Large intestine (tissue), 3 donors: ENCODE data around the gene SIGLEC12. TPM values are rescaled to one million over a fixed set of nuclear protein-coding genes. Genes with fewer than 3 reads are reported as not detected.
"Not testable (repeated sequence)": the region's sequence is repeated elsewhere in the genome, so short reads cannot be mapped to it uniquely, and the experiment has no call there.

ENCODE experiments used
- DNase-seq, 2 donors: peaks; one replicate each; pipeline versions ENCODE4 v3.0.0 to v3.0.0-alpha.2; 2013
- H3K27ac ChIP-seq: one replicate; pipeline ENCODE4 v1.5.1; 2013; ENCODE audit warnings: low read length
- H3K27me3 ChIP-seq: 2 replicates; pipeline ENCODE4 v1.6.1; 2013; ENCODE audit warnings: low read length; ENCODE audit not compliant: control insufficient read depth, insufficient read depth
- H3K36me3 ChIP-seq: 2 replicates; pipeline ENCODE4 v1.6.1; 2013; ENCODE audit warnings: low read length; ENCODE audit not compliant: control insufficient read depth, insufficient read depth
- H3K4me1 ChIP-seq: one replicate; pipeline ENCODE4 v1.6.1; 2013; ENCODE audit warnings: low read length; ENCODE audit not compliant: control insufficient read depth, insufficient read depth
- H3K4me3 ChIP-seq: one replicate; pipeline ENCODE4 v1.5.1; 2013; ENCODE audit warnings: low read length
- H3K9me3 ChIP-seq: one replicate; pipeline ENCODE4 v1.6.1; 2013; ENCODE audit warnings: mild to moderate bottlenecking, low read depth, low read length, moderate library complexity; ENCODE audit not compliant: control insufficient read depth
- WGBS: methylation state at CpG from one replicate; pipeline ENCODE4 v1.1.5; 2013; ENCODE audit warnings: low lambda C conversion rate; ENCODE audit not compliant: insufficient coverage; 5-methylcytosine and 5-hydroxymethylcytosine counted together
- polyA plus RNA-seq: library from polyadenylated mRNA; unstranded; fragments of 120-200 nt; gene quantifications from one replicate; pipeline ENCODE4 v1.2.1, GENCODE V29; 2013

SIGLEC12 gene
- polyA plus RNA-seq, 1 donor, result 5.1 TPM

DNA sequence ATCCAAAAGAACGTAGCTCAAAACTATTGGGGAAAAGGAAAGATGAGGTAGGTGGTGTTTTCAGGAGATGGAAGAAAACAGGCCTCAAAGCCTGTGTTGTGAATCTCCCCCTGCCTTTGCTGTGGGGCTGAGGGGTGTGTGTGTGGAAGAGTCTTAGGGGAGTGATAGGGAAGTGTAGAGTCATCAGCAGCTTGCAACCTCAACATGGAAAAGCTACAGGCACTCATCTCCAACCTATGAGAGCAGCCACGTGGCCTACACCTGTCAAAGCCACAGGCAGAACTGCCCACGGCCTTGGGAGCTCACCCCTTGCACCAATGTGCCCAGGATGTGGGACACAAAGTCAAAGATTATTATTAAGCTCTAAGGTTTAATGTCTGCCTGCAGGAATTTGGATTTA lies 4.3 kb upstream of the SIGLEC12 start:
- no CpG with 5 or more reads among the region's 3 CpGs for WGBS

DNA sequence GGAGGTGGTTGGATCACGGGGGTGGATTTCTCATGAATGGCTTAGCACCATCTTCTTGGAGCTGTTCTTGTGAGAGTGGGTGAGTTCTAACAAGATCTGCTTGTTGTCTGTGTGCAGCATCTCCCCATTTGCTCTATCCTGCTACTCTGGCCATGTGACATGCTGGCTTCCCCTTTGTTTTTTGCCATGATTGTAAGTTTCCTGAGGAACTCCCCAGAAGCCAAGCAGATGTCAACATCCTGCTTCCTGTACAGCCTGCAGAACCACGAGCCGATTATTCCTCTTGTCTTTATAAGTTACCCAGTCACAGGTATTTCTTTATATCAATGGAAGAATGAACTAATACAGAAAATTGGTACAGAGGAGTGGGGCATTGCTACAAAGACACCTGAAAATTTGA lies 2.3 kb upstream of the SIGLEC12 start:
- H3K9me3 ChIP-seq, result no peaks in the 10 kb centered on the region
- no peak for DNase-seq
- H3K4me3 ChIP-seq, result no peak overlapping the region
- WGBS, result 50% methylated on average over 2 of the region's 3 CpGs
- no peak overlapping the region for H3K27ac ChIP-seq
- no peaks in the 10 kb centered on the region for H3K27me3 ChIP-seq
- peaks cover 11% of the 10 kb centered on the region for H3K4me1 ChIP-seq
- H3K36me3 ChIP-seq, result no peaks in the 10 kb centered on the region

More for the DNA sequence above, 4.3 kb upstream of the SIGLEC12 start:
- Histone ChIP-seq H3K4me1 (peaks cover 11% of the 10 kb centered on the region), H3K9me3 (no peaks in the 10 kb centered on the region), H3K4me3 (no peak overlapping the region), H3K27me3 (no peaks in the 10 kb centered on the region), H3K36me3 (no peaks in the 10 kb centered on the region), H3K27ac (no peak overlapping the region)
- DNase-seq, result no peak

DNA sequence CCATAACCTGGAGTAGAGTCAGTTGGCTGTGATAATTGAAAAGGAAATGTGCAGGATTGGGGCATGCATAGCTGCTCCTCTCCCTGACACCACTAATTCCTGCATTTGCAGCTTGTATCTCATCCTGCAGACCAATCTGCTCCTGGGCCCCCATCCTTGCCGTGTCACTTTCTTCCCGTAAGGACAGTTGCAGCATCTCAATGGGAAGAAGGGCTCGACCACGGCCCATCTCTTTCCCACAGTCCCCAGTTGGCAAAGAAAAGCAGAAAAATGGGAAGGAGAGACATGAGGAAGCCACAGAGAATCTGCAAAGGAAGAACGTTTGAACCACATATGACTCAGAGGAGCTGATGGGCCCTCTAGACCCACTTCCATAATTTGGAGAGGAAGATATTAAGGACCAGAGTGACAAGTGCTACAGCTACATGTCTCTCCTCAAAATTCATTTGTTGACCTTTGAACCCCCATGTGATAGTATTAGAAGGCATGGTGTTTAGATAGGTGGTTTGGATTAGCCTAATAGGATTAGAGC lies 1.8 kb upstream of the SIGLEC12 start:
- WGBS, result 80% methylated on average over 1 of the region's 5 CpGs
- no peak overlapping the region for H3K27ac ChIP-seq
- H3K4me3 ChIP-seq, result no peak overlapping the region
- H3K27me3 ChIP-seq, result no peaks in the 10 kb centered on the region
- DNase-seq, result no peak
- H3K4me1 ChIP-seq, result peaks cover 11% of the 10 kb centered on the region
- no peaks in the 10 kb centered on the region for H3K36me3 ChIP-seq
- H3K9me3 ChIP-seq, result no peaks in the 10 kb centered on the region

DNA sequence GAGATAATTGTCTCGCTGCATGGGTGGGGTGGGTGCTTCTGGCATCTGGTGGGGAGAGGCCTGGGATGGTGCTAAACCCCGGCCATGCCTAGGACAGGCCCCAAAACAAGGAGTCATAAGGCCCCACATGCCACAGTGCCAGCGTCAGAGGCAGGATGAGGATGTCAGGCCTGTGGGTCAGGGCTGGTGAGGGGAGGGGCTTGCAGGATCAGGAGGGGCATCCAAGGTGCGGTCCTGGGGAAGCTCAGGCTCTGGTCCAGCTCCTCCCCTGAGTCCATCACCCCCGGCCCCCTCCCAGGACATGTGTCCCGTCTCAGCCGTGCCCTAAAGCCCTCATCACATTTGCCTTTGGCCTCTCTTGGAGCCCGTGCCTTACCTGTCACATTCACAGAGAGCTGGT lies 669 bp downstream of the SIGLEC12 start:
- DNase-seq, H3K9me3 ChIP-seq, H3K27me3 ChIP-seq, H3K4me1 ChIP-seq, H3K27ac ChIP-seq, H3K4me3 ChIP-seq, H3K36me3 ChIP-seq: not testable (repeated sequence)
- no CpG with 5 or more reads among the region's 8 CpGs for WGBS

DNA sequence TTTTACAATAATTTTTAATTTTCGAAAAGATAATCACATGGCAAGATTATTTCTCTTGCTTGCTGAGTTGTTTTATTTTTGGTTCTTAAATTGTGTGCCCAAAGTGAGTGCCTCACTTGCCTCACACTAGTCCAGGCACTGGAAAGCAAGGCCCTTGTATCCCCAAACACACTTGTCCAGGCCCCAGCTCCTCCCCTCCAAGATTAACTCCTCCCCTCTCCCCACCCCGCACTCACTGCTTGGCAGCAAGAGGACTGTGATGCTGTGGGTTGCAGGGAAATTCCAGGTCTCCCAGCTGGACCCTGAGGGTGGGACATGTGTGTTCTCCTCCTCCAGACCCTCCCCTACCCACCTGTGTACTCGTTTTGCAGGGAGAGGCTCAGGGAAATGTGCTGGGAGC lies 3.9 kb downstream of the SIGLEC12 start:
- H3K9me3 ChIP-seq, result no peaks in the 10 kb centered on the region
- H3K4me1 ChIP-seq, result no peaks in the 10 kb centered on the region
- no peak overlapping the region for H3K27ac ChIP-seq
- DNase-seq, result no peak
- no peaks in the 10 kb centered on the region for H3K27me3 ChIP-seq
- H3K36me3 ChIP-seq, result no peaks in the 10 kb centered on the region
- WGBS, result 75% methylated on average over 1 of the region's 3 CpGs
- H3K4me3 ChIP-seq, result no peak overlapping the region

DNA sequence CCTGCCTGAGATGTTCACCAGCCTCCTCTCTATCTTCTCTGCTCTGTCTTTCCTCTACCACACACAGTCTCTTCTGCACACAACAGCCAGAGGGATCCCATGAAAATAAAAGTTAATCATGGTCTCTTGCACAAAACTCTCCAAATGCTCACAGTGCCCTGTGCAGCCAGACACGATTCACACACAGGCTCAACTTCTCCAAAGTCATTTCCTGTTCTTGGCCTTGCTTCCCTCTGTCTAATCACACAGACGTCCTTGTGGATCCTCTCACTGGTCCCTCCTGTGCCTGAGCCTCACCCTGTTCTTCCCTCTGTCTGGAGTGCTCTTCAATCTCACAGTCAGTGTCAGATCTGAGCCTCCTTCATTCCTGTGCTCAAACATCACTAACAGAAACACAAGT lies 7.8 kb downstream of the SIGLEC12 start:
- 20% methylated on average over 1 of the region's 2 CpGs for WGBS
- H3K27ac ChIP-seq, result no peak overlapping the region
- no peak overlapping the region for H3K4me3 ChIP-seq
- H3K36me3 ChIP-seq, result peaks cover 5% of the 10 kb centered on the region
- DNase-seq, result no peak
- H3K4me1 ChIP-seq, result no peaks in the 10 kb centered on the region
- H3K9me3 ChIP-seq, result no peaks in the 10 kb centered on the region
- no peaks in the 10 kb centered on the region for H3K27me3 ChIP-seq

DNA sequence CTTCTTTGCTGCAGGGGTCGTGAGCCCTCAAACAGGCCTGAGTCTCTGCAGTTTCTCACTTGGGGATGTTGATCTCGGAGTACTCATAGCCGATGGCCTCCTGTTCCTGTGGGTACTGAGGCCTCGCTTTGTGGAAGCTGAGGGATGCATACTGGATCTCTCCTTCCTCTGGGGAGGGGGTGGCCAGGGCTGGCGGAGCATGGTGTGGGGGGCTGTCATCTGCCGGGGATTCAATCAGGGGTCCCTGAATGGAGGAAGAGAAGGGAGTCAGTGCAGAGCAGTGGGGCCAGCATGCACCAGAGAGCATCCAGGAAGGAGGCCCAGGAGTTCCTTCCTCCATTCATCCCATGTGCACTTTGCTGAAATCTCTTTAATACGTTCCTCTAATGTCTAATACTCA lies 10.0 kb downstream of the SIGLEC12 start:
- H3K9me3 ChIP-seq, result no peaks in the 10 kb centered on the region
- WGBS, result no CpG with 5 or more reads among the region's 7 CpGs
- H3K4me3 ChIP-seq, result no peak overlapping the region
- H3K36me3 ChIP-seq, result peaks cover 9% of the 10 kb centered on the region
- H3K27ac ChIP-seq, result no peak overlapping the region
- no peaks in the 10 kb centered on the region for H3K4me1 ChIP-seq
- DNase-seq, result no peak
- no peaks in the 10 kb centered on the region for H3K27me3 ChIP-seq

DNA sequence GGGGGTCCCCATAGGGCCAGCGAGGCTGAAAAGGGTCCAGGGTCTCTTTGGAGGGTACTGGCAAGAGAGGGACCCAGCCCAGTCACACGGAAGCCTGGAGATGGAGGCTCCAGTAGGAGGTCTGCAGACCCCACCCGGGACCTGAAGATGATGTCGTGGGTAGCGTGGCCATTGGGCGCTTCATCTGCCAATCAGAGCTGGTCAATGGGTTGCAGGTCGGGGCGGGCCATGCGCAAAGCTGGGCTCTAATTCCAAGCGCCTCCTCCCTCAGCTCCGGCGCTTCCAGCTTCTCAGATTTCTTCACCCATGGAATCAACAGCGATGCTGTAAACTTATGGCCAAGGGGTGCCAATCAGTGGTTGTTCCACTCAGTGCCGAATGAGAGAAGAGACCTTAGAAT lies 10.9 kb downstream of the SIGLEC12 start:
- WGBS, result 56% methylated on average over 3 of the region's 14 CpGs
- Histone ChIP-seq H3K9me3 (no peaks in the 10 kb centered on the region), H3K4me1 (no peaks in the 10 kb centered on the region), H3K27ac (no peak overlapping the region), H3K4me3 (no peak overlapping the region), H3K27me3 (no peaks in the 10 kb centered on the region), H3K36me3 (peaks cover 9% of the 10 kb centered on the region)
- DNase-seq, result no peak

DNA sequence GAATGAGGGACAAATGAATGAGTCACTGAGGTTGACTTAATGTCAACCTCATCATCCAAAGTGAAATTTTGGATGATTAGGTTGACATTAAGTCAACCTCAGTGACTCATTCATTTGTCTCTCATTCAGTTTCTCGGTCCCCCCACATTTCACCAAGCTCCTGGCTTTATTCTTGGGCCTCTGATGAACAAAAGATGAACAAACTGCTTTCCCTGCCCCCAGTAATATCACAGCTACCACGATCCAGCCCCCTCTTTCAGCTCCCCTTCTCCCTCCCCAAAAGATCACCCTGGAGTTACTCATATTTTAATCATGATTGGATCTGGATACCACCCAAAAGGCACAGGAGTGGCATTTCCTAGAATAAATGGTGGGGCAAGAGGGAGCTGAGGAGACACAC lies 12.5 kb downstream of the SIGLEC12 start:
- Histone ChIP-seq H3K9me3 (no peaks in the 10 kb centered on the region), H3K36me3 (peaks cover 14% of the 10 kb centered on the region), H3K4me1 (no peaks in the 10 kb centered on the region), H3K4me3 (no peak overlapping the region), H3K27me3 (no peaks in the 10 kb centered on the region), H3K27ac (no peak overlapping the region)
- WGBS, result 67% methylated on average over 1 of the region's 2 CpGs
- DNase-seq, result no peak

DNA sequence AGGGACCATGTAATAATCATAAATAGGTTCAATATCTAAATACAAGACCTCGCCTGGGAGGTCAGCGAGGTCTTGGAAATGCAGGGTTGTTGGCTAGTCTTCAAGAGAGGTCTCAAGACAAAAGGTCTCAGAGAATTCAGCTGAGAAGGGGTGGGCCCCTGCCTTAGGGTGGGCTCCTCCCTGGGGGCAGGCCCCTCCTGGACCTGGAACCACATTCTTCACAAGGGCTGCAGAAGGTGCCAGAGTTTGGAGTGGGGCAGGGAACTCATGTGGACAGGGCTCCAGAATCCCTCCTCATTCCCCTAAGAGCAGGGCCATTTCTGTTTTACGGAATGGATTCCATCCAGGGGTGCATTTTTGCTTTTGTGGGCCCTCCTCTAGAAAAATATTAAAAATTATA lies 13.1 kb downstream of the SIGLEC12 start:
- WGBS, result no CpG with 5 or more reads among the region's 3 CpGs
- Histone ChIP-seq H3K27me3 (no peaks in the 10 kb centered on the region), H3K36me3 (peaks cover 17% of the 10 kb centered on the region), H3K9me3 (no peaks in the 10 kb centered on the region), H3K4me1 (no peaks in the 10 kb centered on the region), H3K27ac (no peak overlapping the region), H3K4me3 (no peak overlapping the region)
- no peak for DNase-seq

DNA sequence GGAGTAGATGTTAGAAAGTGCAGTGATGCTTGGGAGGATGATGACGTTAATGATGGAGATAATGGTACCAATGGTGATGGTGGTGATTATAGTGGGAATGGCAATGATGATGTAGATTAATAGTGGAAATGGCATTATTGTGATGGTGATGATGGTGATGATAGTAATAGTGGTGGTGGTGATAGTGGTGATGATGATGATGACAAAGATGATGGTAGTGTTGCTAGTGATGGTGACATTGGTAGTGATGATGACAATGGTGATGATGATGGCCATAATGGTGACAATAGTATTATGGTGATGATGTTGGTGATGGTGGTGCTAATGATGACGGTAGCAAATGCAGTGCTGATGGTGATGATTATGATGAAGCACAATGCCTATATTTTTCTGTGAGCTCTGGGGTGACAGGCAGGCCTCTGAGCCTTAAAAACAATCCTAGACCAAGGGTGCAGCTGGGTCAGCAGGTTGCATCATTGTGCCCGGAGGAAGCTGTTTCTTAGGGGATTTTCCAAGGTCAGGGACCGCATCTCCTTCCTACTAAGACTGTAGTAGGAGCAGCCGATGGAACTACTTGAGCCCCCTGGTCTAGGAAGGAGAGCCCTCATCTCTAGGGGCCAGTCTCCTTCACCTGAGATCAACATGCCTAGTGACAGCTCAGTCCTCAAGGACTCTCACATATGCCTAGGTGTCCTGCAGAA lies 15.5 kb downstream of the SIGLEC12 start:
- H3K27me3 ChIP-seq, result no peaks in the 10 kb centered on the region
- whole genome bisulfite sequencing, result 57% methylated on average over 1 of the region's 5 CpGs
- no peak overlapping the region for H3K27ac ChIP-seq

More for the DNA sequence above, 15.5 kb downstream of the SIGLEC12 start:
- DNase-seq, result no peak
- Histone ChIP-seq H3K9me3 (no peaks in the 10 kb centered on the region), H3K36me3 (peaks cover 18% of the 10 kb centered on the region), H3K4me1 (no peaks in the 10 kb centered on the region), H3K4me3 (no peak overlapping the region)
